Stimulated activated memory B cell treated with anti-CD40 and anti-IgM and Interleukin-4, amounts not matched to agents 10 μg/mL and 1 μg/mL and 100 μg/mL, for 72 hours (primary cell): ENCODE results near the gene EFHD2.
"Not testable (repeated sequence)": the region's sequence is repeated elsewhere in the genome, so short reads cannot be mapped to it uniquely, and the experiment has no call there.

Source experiments
- ATAC-seq: fragments of 150-1000 bp; cut with Tn5 transposase; 2 replicates; pipeline ENCODE4 v1.10.0; 2021
- H3K27ac Mint-ChIP-seq: one replicate; pipeline ENCODE4 v1.8.0; 2022; ENCODE audit warnings: mild to moderate bottlenecking, mixed read lengths
- H3K27me3 Mint-ChIP-seq: one replicate; pipeline ENCODE4 v1.8.0; 2022; ENCODE audit warnings: mixed read lengths
- H3K36me3 Mint-ChIP-seq: one replicate; pipeline ENCODE4 v1.8.0; 2022; ENCODE audit warnings: mixed read lengths
- H3K4me1 Mint-ChIP-seq: one replicate; pipeline ENCODE4 v1.8.0; 2022; ENCODE audit warnings: mixed read lengths
- H3K4me3 Mint-ChIP-seq: one replicate; pipeline ENCODE4 v1.8.0; 2022; ENCODE audit warnings: mild to moderate bottlenecking, moderate library complexity, mixed read lengths
- H3K9me3 Mint-ChIP-seq: one replicate; pipeline ENCODE4 v1.8.0; 2022; ENCODE audit warnings: mixed read lengths

The EFHD2 gene

GRCh38 chr1:15459771-15460707 lies 50.4 kb downstream of the EFHD2 start:
- H3K9me3 Mint-ChIP-seq, result no peaks in the 10 kb centered on the region
- no peaks in the 10 kb centered on the region for H3K36me3 Mint-ChIP-seq
- no peak overlapping the region for H3K4me3 Mint-ChIP-seq
- ATAC-seq, result no peak
- no peaks in the 10 kb centered on the region for H3K4me1 Mint-ChIP-seq
- H3K27me3 Mint-ChIP-seq, result peaks cover 30% of the 10 kb centered on the region
- H3K27ac Mint-ChIP-seq, result no peak overlapping the region

- no peaks in the 10 kb centered on the region for H3K4me1 Mint-ChIP-seq
- H3K27ac Mint-ChIP-seq, result no peak overlapping the region
- H3K4me3 Mint-ChIP-seq, result no peak overlapping the region
- H3K36me3 Mint-ChIP-seq, result no peaks in the 10 kb centered on the region
- no peaks in the 10 kb centered on the region for H3K9me3 Mint-ChIP-seq
- peaks cover 27% of the 10 kb centered on the region for H3K27me3 Mint-ChIP-seq
- ATAC-seq, result no peak
These were observed 51.0 kb downstream of the EFHD2 start for GRCh38 chr1:15460708-15461095.

GRCh38 chr1:15463064-15463800 lies 53.5 kb downstream of the EFHD2 start:
- not testable (repeated sequence) for H3K4me1 Mint-ChIP-seq, ATAC-seq, H3K36me3 Mint-ChIP-seq, H3K27me3 Mint-ChIP-seq, H3K4me3 Mint-ChIP-seq, H3K9me3 Mint-ChIP-seq, H3K27ac Mint-ChIP-seq

- H3K36me3 Mint-ChIP-seq, H3K27ac Mint-ChIP-seq, ATAC-seq, H3K9me3 Mint-ChIP-seq, H3K4me3 Mint-ChIP-seq, H3K4me1 Mint-ChIP-seq: not testable (repeated sequence)
- H3K27me3 Mint-ChIP-seq, result peaks cover 15% of the 10 kb centered on the region
These were observed 54.2 kb downstream of the EFHD2 start for GRCh38 chr1:15463926-15464322.

GRCh38 chr1:15465674-15466073 lies 56.0 kb downstream of the EFHD2 start:
- Mint-ChIP-seq H3K9me3 (no peaks in the 10 kb centered on the region), H3K27ac (no peak overlapping the region), H3K36me3 (no peaks in the 10 kb centered on the region), H3K27me3 (peaks cover 19% of the 10 kb centered on the region), H3K4me1 (no peaks in the 10 kb centered on the region), H3K4me3 (no peak overlapping the region)
- ATAC-seq, result no peak

GRCh38 chr1:15466955-15467625 lies 57.4 kb downstream of the EFHD2 start:
- peaks cover 18% of the 10 kb centered on the region for H3K27me3 Mint-ChIP-seq
- H3K36me3 Mint-ChIP-seq, H3K4me3 Mint-ChIP-seq, ATAC-seq, H3K4me1 Mint-ChIP-seq, H3K9me3 Mint-ChIP-seq, H3K27ac Mint-ChIP-seq: not testable (repeated sequence)

GRCh38 chr1:15468145-15468544 lies 58.5 kb downstream of the EFHD2 start:
- no peaks in the 10 kb centered on the region for H3K4me1 Mint-ChIP-seq
- no peak overlapping the region for H3K4me3 Mint-ChIP-seq
- no peak overlapping the region for H3K27ac Mint-ChIP-seq
- peaks cover 18% of the 10 kb centered on the region for H3K27me3 Mint-ChIP-seq
- ATAC-seq, result no peak
- no peaks in the 10 kb centered on the region for H3K36me3 Mint-ChIP-seq
- H3K9me3 Mint-ChIP-seq, result no peaks in the 10 kb centered on the region

- no peak for ATAC-seq
- Mint-ChIP-seq H3K9me3 (no peaks in the 10 kb centered on the region), H3K27ac (no peak overlapping the region), H3K4me3 (no peak overlapping the region), H3K27me3 (peaks cover 18% of the 10 kb centered on the region), H3K4me1 (no peaks in the 10 kb centered on the region), H3K36me3 (no peaks in the 10 kb centered on the region)
These were observed 59.7 kb downstream of the EFHD2 start for GRCh38 chr1:15469361-15469760.

GRCh38 chr1:15469821-15470448 lies 60.2 kb downstream of the EFHD2 start:
- not testable (repeated sequence) for H3K4me1 Mint-ChIP-seq, ATAC-seq, H3K9me3 Mint-ChIP-seq, H3K27ac Mint-ChIP-seq, H3K36me3 Mint-ChIP-seq, H3K4me3 Mint-ChIP-seq
- H3K27me3 Mint-ChIP-seq, result peaks cover 18% of the 10 kb centered on the region

- H3K4me3 Mint-ChIP-seq, H3K27ac Mint-ChIP-seq, H3K36me3 Mint-ChIP-seq, H3K4me1 Mint-ChIP-seq, ATAC-seq, H3K9me3 Mint-ChIP-seq: not testable (repeated sequence)
- peaks cover 18% of the 10 kb centered on the region for H3K27me3 Mint-ChIP-seq
These were observed 61.4 kb downstream of the EFHD2 start for GRCh38 chr1:15471067-15471466.

- H3K9me3 Mint-ChIP-seq, H3K4me1 Mint-ChIP-seq, H3K4me3 Mint-ChIP-seq, H3K27ac Mint-ChIP-seq, H3K36me3 Mint-ChIP-seq, ATAC-seq: not testable (repeated sequence)
- H3K27me3 Mint-ChIP-seq, result peaks cover 18% of the 10 kb centered on the region
These were observed 62.0 kb downstream of the EFHD2 start for GRCh38 chr1:15471723-15472122.

GRCh38 chr1:15472587-15472986 lies 62.9 kb downstream of the EFHD2 start:
- no peaks in the 10 kb centered on the region for H3K9me3 Mint-ChIP-seq
- no peaks in the 10 kb centered on the region for H3K4me1 Mint-ChIP-seq
- H3K36me3 Mint-ChIP-seq, result no peaks in the 10 kb centered on the region
- ATAC-seq, result no peak
- H3K27me3 Mint-ChIP-seq, result peaks cover 18% of the 10 kb centered on the region
- no peak overlapping the region for H3K4me3 Mint-ChIP-seq
- no peak overlapping the region for H3K27ac Mint-ChIP-seq

GRCh38 chr1:15475752-15476314 lies 66.1 kb downstream of the EFHD2 start, which contains the start of gene CELA2B:
TSS of gene CELA2B (plus strand) at chr1:15476104. CDS start at chr1:15476126, 22 bp downstream.
- no peak within 1 kb of the TSS for H3K27ac Mint-ChIP-seq
- H3K27me3 Mint-ChIP-seq, result no peaks in the 10 kb centered on the region
- no peak for ATAC-seq
- no peaks in the 10 kb centered on the region for H3K36me3 Mint-ChIP-seq
- H3K4me1 Mint-ChIP-seq, result no peaks in the 10 kb centered on the region
- no peak within 1 kb of the TSS for H3K4me3 Mint-ChIP-seq
- peaks cover 3% of the 10 kb centered on the region for H3K9me3 Mint-ChIP-seq

- no peak for ATAC-seq
- H3K4me3 Mint-ChIP-seq, result no peak overlapping the region
- no peaks in the 10 kb centered on the region for H3K27me3 Mint-ChIP-seq
- H3K27ac Mint-ChIP-seq, result no peak overlapping the region
- H3K4me1 Mint-ChIP-seq, result no peaks in the 10 kb centered on the region
- H3K9me3 Mint-ChIP-seq, result peaks cover 3% of the 10 kb centered on the region
- H3K36me3 Mint-ChIP-seq, result no peaks in the 10 kb centered on the region
These were observed 67.2 kb downstream of the EFHD2 start for GRCh38 chr1:15476927-15477326.
